NCI-H1417 treated with DMSO at 0.1 percent for 48 hours (cell line): Measurements from ENCODE around the gene SMG9.
"Not testable (repeated sequence)": the region's sequence is repeated elsewhere in the genome, so short reads cannot be mapped to it uniquely, and the experiment has no call there.

Experiments used
- DNase-seq: peaks from one replicate; lab custom pipeline; 2025; lab: John Stamatoyannopoulos, UW

Gene SMG9

GRCh38 chr19:43779820-43780219, 25.1 kb upstream of the SMG9 start:
- no peak for DNase-seq

- no peak for DNase-seq
These were observed 24.5 kb upstream of the SMG9 start for GRCh38 chr19:43779147-43779819.

- peak; percentile 77 for DNase-seq
These were observed 23.9 kb upstream of the SMG9 start for GRCh38 chr19:43778651-43779050.

GRCh38 chr19:43777163-43777695, 22.5 kb upstream of the SMG9 start:
- no peak for DNase-seq

- DNase-seq: no peak
These were observed 21.5 kb upstream of the SMG9 start for GRCh38 chr19:43776286-43776685.

GRCh38 chr19:43775299-43775890, 20.6 kb upstream of the SMG9 start:
- no peak for DNase-seq

DNA sequence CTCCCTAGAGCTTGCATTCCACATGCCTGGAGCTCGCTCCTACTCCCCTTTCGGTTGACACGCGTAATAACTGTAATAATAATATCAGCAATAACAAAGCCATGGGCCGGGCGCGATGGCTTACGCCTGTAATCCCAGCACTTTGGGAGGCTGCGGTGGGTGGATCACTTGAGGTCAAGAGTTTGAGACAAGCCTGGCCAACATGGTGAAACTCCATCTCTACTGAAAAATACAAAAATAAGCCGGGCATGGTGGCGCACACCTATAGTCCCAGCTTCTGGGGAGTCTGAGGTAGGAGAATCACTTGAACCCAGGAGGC, 20.1 kb upstream of the SMG9 start:
- DNase-seq: not testable (repeated sequence)

- no peak for DNase-seq
These were observed 19.6 kb upstream of the SMG9 start for GRCh38 chr19:43774103-43774939.

DNA sequence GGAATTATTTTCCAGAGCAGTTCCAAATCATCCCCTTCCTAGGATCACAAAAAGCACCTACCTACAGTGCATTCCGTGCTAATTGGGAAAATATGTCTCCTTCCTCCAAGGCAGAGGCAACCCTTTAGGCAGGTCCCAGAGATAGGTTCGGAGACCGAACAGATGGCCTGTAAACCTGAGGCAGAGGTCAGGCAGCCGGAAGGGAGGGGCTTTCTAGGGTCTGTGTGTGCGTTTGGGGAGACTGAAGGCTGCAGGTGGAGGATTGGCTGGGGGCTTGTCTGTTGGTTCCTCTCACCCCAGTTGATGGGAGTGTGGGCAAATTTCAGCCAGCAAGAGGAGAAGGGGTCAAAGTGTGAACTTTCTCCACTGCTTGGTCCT, 19.0 kb upstream of the SMG9 start:
- no peak for DNase-seq

DNA sequence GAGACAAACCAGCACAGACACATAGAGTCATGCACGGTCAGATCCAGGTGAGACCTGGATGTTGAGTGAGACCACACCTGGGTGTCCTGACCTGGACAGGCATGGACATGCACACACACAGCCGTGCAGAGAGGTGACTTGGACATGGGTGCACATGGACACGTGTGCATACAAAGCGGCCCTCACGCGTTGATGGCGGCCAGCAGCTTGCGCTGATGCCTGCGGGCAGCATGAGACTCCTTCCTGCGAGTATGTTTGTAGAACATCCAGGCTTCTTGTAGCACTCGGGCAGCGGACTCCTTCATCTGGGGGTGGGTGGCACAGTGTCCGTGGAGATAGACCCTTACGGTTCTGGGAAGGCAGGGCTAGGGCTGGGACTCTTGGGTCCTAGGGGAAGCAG, 14.5 kb upstream of the SMG9 start:
- DNase-seq: no peak

DNA sequence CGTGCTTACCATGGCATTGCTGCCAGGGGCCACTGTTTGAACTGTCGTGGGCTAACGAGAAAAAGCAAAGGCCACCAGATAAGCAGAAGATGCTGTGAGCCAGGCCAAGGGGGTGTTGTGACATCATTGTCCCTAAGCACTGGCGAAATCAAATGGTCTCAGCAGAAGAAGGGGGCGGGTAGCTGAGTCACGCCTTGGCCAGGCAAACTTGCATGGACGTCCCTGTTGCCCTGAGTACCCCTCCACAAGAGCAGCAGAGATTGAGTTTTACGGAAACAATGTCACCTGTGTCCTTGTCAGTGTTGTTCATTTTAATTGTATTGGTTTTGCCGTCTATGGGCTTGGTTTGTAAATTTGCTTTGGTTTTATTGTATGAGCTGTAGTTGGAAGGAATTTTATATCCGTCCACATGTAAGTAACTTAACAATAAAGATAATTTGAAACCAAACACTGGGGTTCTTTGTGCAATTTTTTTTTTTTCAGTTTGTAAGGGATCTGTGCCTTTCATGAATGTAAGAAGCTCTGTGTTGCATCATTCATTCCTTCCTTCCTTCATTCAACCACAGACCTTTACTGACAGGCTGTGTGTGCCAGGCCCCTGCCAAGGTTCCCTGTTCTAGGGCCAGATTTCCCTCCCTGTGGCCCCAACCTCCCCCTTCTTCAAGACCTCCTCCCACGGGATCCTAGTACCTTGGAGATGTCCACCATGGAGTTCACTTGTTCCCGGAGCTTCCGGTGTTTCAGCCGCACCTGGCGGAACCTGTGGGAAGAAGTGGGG, 13.7 kb upstream of the SMG9 start:
- no peak for DNase-seq

DNA sequence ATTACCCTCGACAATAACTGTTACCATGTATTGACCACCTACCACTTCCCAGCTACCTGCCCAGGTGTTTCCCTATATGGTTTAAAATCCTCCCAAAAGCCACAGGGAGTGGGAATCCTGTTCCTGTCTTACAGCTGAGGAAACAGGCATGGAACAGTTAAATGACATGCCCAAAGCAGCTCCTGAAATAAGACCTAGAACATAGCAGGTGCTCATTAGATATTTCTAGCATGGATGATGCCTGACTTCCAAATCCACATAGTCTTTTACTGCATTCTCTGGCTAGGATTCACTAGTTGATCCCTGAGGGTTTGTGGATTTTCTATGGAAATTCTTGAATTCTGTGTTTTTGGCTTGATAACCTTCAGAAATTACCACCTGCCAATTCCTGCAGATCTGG, 13.1 kb upstream of the SMG9 start:
- DNase-seq: no peak

- DNase-seq: no peak
These were observed 12.6 kb upstream of the SMG9 start for GRCh38 chr19:43767316-43767715.

GRCh38 chr19:43766755-43767043, 11.9 kb upstream of the SMG9 start:
- DNase-seq: no peak

DNA sequence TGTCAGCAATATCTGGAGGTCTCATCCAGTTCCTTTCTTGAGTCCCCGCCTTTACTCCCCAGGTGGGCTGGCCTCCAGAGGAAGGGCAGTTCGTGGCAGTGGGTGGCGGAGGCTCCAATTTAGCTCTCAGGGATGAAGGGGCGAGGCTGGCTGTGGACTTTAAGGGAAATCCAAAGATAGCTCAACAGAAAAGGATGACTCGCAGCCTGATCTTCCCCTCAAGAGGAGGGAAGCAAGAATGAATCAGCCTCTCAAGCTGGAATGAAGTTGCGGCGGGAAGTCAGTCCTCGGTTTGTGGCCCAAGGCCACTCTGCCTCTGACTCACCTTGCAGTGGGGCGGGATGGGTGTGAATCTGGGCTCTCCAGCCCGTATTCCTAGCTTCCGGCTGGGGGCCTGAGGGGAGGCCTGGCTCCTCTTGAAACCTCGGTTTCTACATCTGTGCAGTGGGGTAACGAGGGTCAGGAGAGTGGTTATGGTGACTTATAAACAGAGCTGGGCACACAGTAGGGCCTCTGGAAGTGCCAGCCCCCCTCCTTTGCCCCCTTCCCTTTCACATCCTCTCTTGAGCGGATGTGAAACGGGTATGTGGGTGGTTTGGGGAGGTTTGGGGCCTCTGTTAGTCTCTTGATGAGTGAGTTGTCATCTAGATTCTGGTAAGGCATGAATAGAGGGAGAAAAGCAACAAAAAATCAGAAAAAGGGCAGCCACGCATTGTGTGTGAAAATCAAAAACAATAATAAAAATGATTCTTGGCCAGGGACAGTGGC, 10.5 kb upstream of the SMG9 start:
- no peak for DNase-seq

GRCh38 chr19:43764684-43765083, 9.9 kb upstream of the SMG9 start:
- not testable (repeated sequence) for DNase-seq

DNA sequence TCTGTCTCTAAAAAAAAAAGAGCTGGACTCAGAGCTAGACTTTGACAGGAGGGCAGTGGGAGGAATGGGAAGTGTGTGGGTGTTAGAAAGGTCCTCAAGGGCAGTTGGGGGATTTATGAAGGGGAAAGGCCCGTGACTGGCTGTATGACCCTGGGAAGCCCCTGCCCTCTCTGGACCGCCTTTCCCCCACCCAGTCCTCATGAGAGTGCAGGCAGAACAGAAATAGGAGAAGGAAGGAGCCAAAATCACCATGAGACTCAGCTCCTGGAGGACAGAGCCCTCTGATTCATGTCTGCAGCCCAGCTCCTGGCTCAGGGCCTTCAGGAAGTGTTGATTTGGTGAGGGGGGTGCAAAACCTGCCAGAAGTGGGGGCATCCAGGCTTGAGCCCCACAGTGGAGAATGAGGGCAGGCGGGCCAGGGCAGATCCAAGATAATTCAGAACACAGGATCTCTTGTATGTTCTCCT, 8.7 kb upstream of the SMG9 start:
- DNase-seq: no peak

DNA sequence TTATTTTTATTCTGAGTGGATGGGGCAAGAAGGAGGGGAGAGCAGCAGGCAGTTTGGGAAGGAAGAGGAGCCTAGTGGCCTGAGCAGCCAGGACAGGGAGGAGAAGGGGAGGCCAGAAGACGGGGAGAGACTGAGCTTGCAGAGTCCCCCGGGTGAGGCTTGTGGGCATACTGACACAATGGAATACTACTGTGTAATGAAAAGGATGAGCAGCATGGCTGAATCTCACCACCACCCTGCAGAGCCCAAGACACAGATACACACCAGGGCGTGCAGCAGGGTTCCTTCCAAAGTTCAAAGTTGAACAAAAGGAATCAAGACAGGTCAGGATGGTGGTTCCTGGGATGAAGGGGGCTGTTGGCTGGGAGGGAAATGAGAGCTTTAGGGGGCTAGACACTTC, 8.1 kb upstream of the SMG9 start:
- no peak for DNase-seq

- DNase-seq: no peak
These were observed 6.2 kb upstream of the SMG9 start for GRCh38 chr19:43760941-43761340.

GRCh38 chr19:43759515-43759914, 4.8 kb upstream of the SMG9 start:
- DNase-seq: no peak

GRCh38 chr19:43755256-43755801, 567 bp upstream of the SMG9 start:
- DNase-seq: peak; percentile 19

GRCh38 chr19:43754253-43754502, 584 bp downstream of the SMG9 start:
- DNase-seq: no peak
